Endothelial cell of umbilical vein (primary cell): ENCODE data around the gene INHBC. TPM values are rescaled to one million over a fixed set of nuclear protein-coding genes. Genes with fewer than 3 reads are reported as not detected.

ENCODE experiments used
- BruUV-seq: library from RNA; stranded (reverse); fragments of 400-500 nt; replicated peaks from 2 replicates; lab custom pipeline; 2021; lab: Mats Ljungman, UMichigan
- CTCF ChIA-PET: fragments of 300-600, 350-600 bp; sonication (Branson Sonifier 250); formaldehyde crosslinking; loops from one replicate; lab custom pipeline; 2021; ENCODE audit warnings: antibody characterized with exemption, inconsistent platforms; lab: Charles Lee
- POLR2A ChIA-PET: fragments of 300-600, 350-600 bp; sonication (Branson Sonifier 250); formaldehyde crosslinking; loops from one replicate; lab custom pipeline; 2021; ENCODE audit warnings: antibody characterized with exemption, inconsistent platforms; lab: Charles Lee
- DNase-seq: peaks from one replicate; pipeline ENCODE4 v3.0.0-alpha.2; 2011; ENCODE audit warnings: low read depth, low spot score
- FAIRE-seq: peaks from 2 replicates; lab custom pipeline; 2011; peaks lifted over from hg19 to GRCh38; lab: Jason Lieb, UNC
- H2AFZ ChIP-seq: 2 replicates; pipeline ENCODE4 v1.6.0; 2012; ENCODE audit warnings: low read depth, low read length, control low read depth, inconsistent platforms
- H3K27ac ChIP-seq: 2 replicates; pipeline ENCODE4 v1.5.1; 2011; ENCODE audit warnings: low read depth, mild to moderate bottlenecking, control low read depth, low read length, moderate library complexity; ENCODE audit not compliant: insufficient read depth
- H3K27me3 ChIP-seq, 2 experiments: 2 replicates each; pipeline versions ENCODE4 v1.6.0 to v1.6.1; 2011; ENCODE audit warnings: low read length in 2 of 2, mixed read lengths in 1 of 2; ENCODE audit not compliant: control insufficient read depth in 2 of 2, insufficient read depth in 2 of 2
- H3K36me3 ChIP-seq, 2 experiments: 2 replicates in 1 of 2; 3 replicates in 1 of 2; pipeline ENCODE4 v1.5.1; 2011; ENCODE audit warnings: low read length in 2 of 2, mild to moderate bottlenecking in 1 of 2, moderate library complexity in 1 of 2; ENCODE audit not compliant: control insufficient read depth in 2 of 2, insufficient read depth in 2 of 2; ENCODE audit errors: extremely low read depth in 1 of 2
- H3K4me1 ChIP-seq: 3 replicates; pipeline ENCODE4 v1.5.1; 2011; ENCODE audit warnings: mild to moderate bottlenecking, low read length; ENCODE audit not compliant: control insufficient read depth, insufficient read depth; ENCODE audit errors: extremely low read depth
- H3K4me2 ChIP-seq: 2 replicates; pipeline ENCODE4 v1.6.1; 2011; ENCODE audit warnings: low read length, control low read depth, mixed read lengths; ENCODE audit not compliant: insufficient read depth
- H3K4me3 ChIP-seq, 3 experiments: fragments of 200-600 bp in 1 of 3; sonication (generic), shearing (Covaris generic) in 1 of 3; replicated peaks in 1 of 3; 2 replicates each; pipeline ENCODE4 v1.5.1; 2011 to 2016; ENCODE audit warnings: control low read depth in 3 of 3, low read length in 3 of 3, mild to moderate bottlenecking in 2 of 3, inconsistent platforms in 1 of 3, low read depth in 1 of 3, moderate library complexity in 1 of 3; ENCODE audit not compliant: insufficient read depth in 1 of 3
- H3K79me2 ChIP-seq: 2 replicates; pipeline ENCODE4 v1.6.0; 2012; ENCODE audit warnings: low read length, inconsistent platforms; ENCODE audit not compliant: control insufficient read depth, insufficient read depth
- H3K9ac ChIP-seq: replicated peaks from 2 replicates; pipeline ENCODE3; 2011; ENCODE audit warnings: low read length, control low read depth; ENCODE audit not compliant: insufficient read depth; ENCODE audit errors: extremely low read depth
- H3K9me1 ChIP-seq: replicated peaks from 3 replicates; pipeline ENCODE4 v1.6.0; 2011; ENCODE audit warnings: mild to moderate bottlenecking, low read length; ENCODE audit not compliant: control insufficient read depth, insufficient read depth; ENCODE audit errors: extremely low read depth
- H3K9me3 ChIP-seq: replicated peaks from 2 replicates; pipeline ENCODE4 v1.5.1; 2012; ENCODE audit warnings: low read length, inconsistent platforms; ENCODE audit not compliant: control insufficient read depth, insufficient read depth
- H4K20me1 ChIP-seq: replicated peaks from 2 replicates; pipeline ENCODE3; 2011; ENCODE audit warnings: mild to moderate bottlenecking, low read length; ENCODE audit not compliant: control insufficient read depth, insufficient read depth; ENCODE audit errors: extremely low read depth
- EZH2 ChIP-seq: IDR thresholded peaks from 2 replicates; pipeline ENCODE4 v1.6.1; 2012; ENCODE audit warnings: borderline replicate concordance, low read depth, mild to moderate bottlenecking, moderate library complexity, low read length, inconsistent platforms; ENCODE audit not compliant: severe bottlenecking
- FOS ChIP-seq: IDR thresholded peaks from 2 replicates; pipeline ENCODE4 v1.6.1; 2011; ENCODE audit warnings: mild to moderate bottlenecking, low read length, moderate library complexity, borderline replicate concordance; ENCODE audit not compliant: insufficient read depth
- GATA2 ChIP-seq: IDR thresholded peaks from 2 replicates; pipeline ENCODE4 v1.7.0; 2011; ENCODE audit warnings: low read depth, mild to moderate bottlenecking, moderate library complexity, mixed read lengths, low read length; ENCODE audit not compliant: insufficient read length, insufficient read depth
- JUN ChIP-seq: IDR thresholded peaks from 2 replicates; pipeline ENCODE4 v1.6.1; 2011; ENCODE audit warnings: borderline replicate concordance, low read depth; ENCODE audit not compliant: insufficient read length, insufficient read depth
- MYC ChIP-seq: IDR thresholded peaks from one replicate; pipeline ENCODE4 v1.6.1; 2011; ENCODE audit warnings: mild to moderate bottlenecking, low read depth, low read length
- POLR2A ChIP-seq: IDR thresholded peaks from 2 replicates; pipeline ENCODE4 v1.6.1; 2012; ENCODE audit warnings: low read depth, mild to moderate bottlenecking, control low read depth, low read length
- POLR2AphosphoS5 ChIP-seq: IDR thresholded peaks from 2 replicates; pipeline ENCODE4 v1.6.1; 2012; ENCODE audit warnings: low read depth, mild to moderate bottlenecking, control low read depth, low read length, moderate library complexity; ENCODE audit not compliant: insufficient read depth
- dilution Hi-C: fragments of 300-500 bp; cut with MboI; formaldehyde crosslinking; loops from one replicate; pipeline ENCODE4 v1.15.0; 2019; ENCODE audit warnings: low sequenced_read_pairs; ENCODE audit not compliant: extremely low pct_ligation_motif_present
- intact Hi-C: fragments of 100-400 bp; cut with micrococcal nuclease; formaldehyde crosslinking; loops from one replicate; pipeline ENCODE4 v1.10.0; 2022
- polyA plus RNA-seq, 4 experiments: library from polyadenylated mRNA; depleted of rRNA in 3 of 4; stranded (reverse) in 3 of 4; unstranded in 1 of 4; fragments of >200 nt; gene quantifications; 2 replicates each; pipeline versions ENCODE4 v1.2.1 to v1.2.3, GENCODE V29; 2011 to 2012; ENCODE audit warnings: missing spikeins in 1 of 4
- total RNA-seq: library from RNA; stranded (reverse); gene quantifications from 2 replicates; pipeline ENCODE4 v1.2.3, GENCODE V29; 2021
- TF ChIP-seq, protein P1 (sequence below), 2 donors: IDR thresholded peaks; 1 replicate in 1 of 2; 2 replicates in 1 of 2; pipeline ENCODE4 v1.5.1; 2011; ENCODE audit warnings: low read length in 2 of 2, mild to moderate bottlenecking in 2 of 2, moderate library complexity in 2 of 2, control low read depth in 1 of 2, inconsistent platforms in 1 of 2, low read depth in 1 of 2; ENCODE audit not compliant: insufficient read depth in 1 of 2; ENCODE audit errors: extremely low read depth in 1 of 2
- TF ChIP-seq, protein P2 (sequence below): IDR thresholded peaks from 2 replicates; pipeline ENCODE4 v1.6.1; 2011; ENCODE audit not compliant: insufficient read depth, insufficient read length

Gene INHBC
- total and polyA plus RNA-seq, 2 donors (not counting 3 experiments of a cell fraction or from before 2014, with no cell fraction given): not detected

DNA sequence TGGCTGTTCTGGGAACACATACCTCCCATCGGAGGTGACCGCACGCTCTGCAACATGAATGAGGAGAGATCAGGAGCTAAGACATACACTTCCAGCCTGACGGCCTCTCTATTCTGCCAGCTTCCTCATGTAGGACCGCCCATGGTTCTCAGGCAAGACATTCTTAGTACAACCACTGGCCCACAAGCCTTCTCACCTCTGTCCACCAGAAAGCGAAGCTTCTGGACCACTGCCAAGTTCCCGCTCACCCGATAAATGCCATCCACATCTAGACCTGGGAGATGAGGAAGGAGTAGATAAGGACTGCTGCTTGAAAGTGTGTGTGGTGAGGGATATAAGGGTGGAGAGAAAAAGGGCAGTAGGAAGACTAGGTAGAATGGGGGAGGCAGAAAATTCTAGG is 39.8 kb downstream of the INHBC start:
- no peaks in the 10 kb centered on the region for H3K36me3 ChIP-seq
- dilution Hi-C loops: no loop called here
- H3K4me2 ChIP-seq: no peak overlapping the region
- peaks cover 48 to 66% of the 10 kb centered on the region in 2 experiments for H3K27me3 ChIP-seq
- H3K9me1 ChIP-seq: no peaks in the 10 kb centered on the region
- TF ChIP-seq, protein P1, sequence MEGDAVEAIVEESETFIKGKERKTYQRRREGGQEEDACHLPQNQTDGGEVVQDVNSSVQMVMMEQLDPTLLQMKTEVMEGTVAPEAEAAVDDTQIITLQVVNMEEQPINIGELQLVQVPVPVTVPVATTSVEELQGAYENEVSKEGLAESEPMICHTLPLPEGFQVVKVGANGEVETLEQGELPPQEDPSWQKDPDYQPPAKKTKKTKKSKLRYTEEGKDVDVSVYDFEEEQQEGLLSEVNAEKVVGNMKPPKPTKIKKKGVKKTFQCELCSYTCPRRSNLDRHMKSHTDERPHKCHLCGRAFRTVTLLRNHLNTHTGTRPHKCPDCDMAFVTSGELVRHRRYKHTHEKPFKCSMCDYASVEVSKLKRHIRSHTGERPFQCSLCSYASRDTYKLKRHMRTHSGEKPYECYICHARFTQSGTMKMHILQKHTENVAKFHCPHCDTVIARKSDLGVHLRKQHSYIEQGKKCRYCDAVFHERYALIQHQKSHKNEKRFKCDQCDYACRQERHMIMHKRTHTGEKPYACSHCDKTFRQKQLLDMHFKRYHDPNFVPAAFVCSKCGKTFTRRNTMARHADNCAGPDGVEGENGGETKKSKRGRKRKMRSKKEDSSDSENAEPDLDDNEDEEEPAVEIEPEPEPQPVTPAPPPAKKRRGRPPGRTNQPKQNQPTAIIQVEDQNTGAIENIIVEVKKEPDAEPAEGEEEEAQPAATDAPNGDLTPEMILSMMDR (IDR thresholded peaks at IDR 0.05; ENCODE audit: extremely low read depth in 1 of 2, insufficient read depth in 1 of 2, low read depth in 1 of 2, low read length in 2 of 2): no peak
- no peak for TF ChIP-seq POLR2AphosphoS5
- no peak for TF ChIP-seq MYC
- H3K9ac ChIP-seq: no peak overlapping the region
- peaks cover 8% of the 10 kb centered on the region for H3K4me1 ChIP-seq
- H4K20me1 ChIP-seq: no peaks in the 10 kb centered on the region
- DNase-seq (no peak), FAIRE-seq (no peak)
- no peak overlapping the region for H3K27ac ChIP-seq
- POLR2A ChIA-PET: no interaction called here
- no peaks in the 10 kb centered on the region for H3K9me3 ChIP-seq
- H3K79me2 ChIP-seq: no peaks in the 10 kb centered on the region
- BruUV-seq: no TSS peak
- CTCF ChIA-PET: interaction anchor here (1.2 to 2.8 kb wide), 5 partner anchors 9 to 109 kb away, joined by 3 to 18 read pairs (median 4); partner anchors contain the start of genes GLI1 and MARS1
- H3K4me3 ChIP-seq: no peak overlapping the region
- H2AFZ ChIP-seq: no peak overlapping the region
- intact Hi-C loops: no loop called here

DNA sequence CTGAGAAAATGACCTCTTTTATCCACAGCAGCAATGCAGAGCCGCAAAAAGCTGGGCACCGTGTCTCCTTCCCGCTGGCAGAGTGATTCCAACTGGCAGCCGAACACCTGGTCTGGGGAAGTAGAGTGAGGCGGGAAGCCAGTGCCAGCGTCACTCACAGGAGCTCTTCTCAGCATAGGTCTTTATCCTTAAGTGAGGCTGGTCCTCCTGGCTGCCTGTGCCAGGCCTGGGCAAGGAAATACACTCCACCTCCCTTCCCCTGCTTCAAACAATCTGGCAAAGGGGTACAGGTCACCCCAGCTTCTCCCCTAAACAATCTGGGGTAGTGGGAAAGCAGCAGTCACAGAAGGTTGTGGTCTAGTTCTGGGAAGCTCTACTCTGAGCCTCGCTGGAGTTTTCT is 40.3 kb downstream of the INHBC start:
- ChIA-PET CTCF (interaction anchor here (0.6 to 2.8 kb wide), 6 partner anchors 9 to 109 kb away, joined by 3 to 18 read pairs (median 4); partner anchors contain the start of genes GLI1 and MARS1), POLR2A (no interaction called here)
- Histone ChIP-seq H3K4me1 (peaks cover 12% of the 10 kb centered on the region), H3K79me2 (no peaks in the 10 kb centered on the region), H3K4me3 (no peak overlapping the region), H3K27me3 (peaks cover 48 to 66% of the 10 kb centered on the region in 2 experiments), H2AFZ (no peak overlapping the region), H3K9ac (no peak overlapping the region), H3K9me3 (no peaks in the 10 kb centered on the region), H3K36me3 (no peaks in the 10 kb centered on the region), H3K27ac (no peak overlapping the region), H4K20me1 (no peaks in the 10 kb centered on the region), H3K4me2 (no peak overlapping the region), H3K9me1 (no peaks in the 10 kb centered on the region)
- TF ChIP-seq EZH2: no peak
- TF ChIP-seq FOS: no peak
- TF ChIP-seq MYC: no peak
- TF ChIP-seq POLR2AphosphoS5: no peak
- TF ChIP-seq, protein P2, sequence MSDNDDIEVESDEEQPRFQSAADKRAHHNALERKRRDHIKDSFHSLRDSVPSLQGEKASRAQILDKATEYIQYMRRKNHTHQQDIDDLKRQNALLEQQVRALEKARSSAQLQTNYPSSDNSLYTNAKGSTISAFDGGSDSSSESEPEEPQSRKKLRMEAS: no peak
- TF ChIP-seq, protein P1 (IDR thresholded peaks at IDR 0.05; ENCODE audit: extremely low read depth in 1 of 2, insufficient read depth in 1 of 2, low read depth in 1 of 2, low read length in 2 of 2): no peak
- TF ChIP-seq POLR2A: no peak
- TF ChIP-seq GATA2: no peak
- no peak for TF ChIP-seq JUN
- intact Hi-C loops: no loop called here
- no peak for DNase-seq
- no peak for FAIRE-seq
- dilution Hi-C loops: no loop called here
- no TSS peak for BruUV-seq
